H1 (cell line): ENCODE measurements around the gene PEX14. TPM values are rescaled to one million over a fixed set of nuclear protein-coding genes. Genes with fewer than 3 reads are reported as not detected.

Source experiments
- CTCF ChIA-PET: fragments of 300-600 bp; sonication (Branson Sonifier 250); formaldehyde crosslinking; loops from one replicate; lab custom pipeline; 2021; ENCODE audit not compliant: partially characterized antibody; lab: Charles Lee
- POLR2A ChIA-PET: fragments of 300-600 bp; sonication (Branson Sonifier 250); formaldehyde crosslinking; loops from one replicate; lab custom pipeline; 2021; ENCODE audit warnings: inconsistent platforms; ENCODE audit not compliant: partially characterized antibody; lab: Charles Lee
- DNase-seq, 2 experiments: peaks; one replicate each; pipeline versions ENCODE4 v3.0.0 to v3.0.0-alpha.2; 2010 to 2022; ENCODE audit warnings: low spot score in 2 of 2, low read depth in 1 of 2, mixed read lengths in 1 of 2
- FAIRE-seq: peaks from 2 replicates; lab custom pipeline; 2011; peaks lifted over from hg19 to GRCh38; lab: Jason Lieb, UNC
- H2AFZ ChIP-seq: 2 replicates; pipeline ENCODE4 v1.8.1; 2012; ENCODE audit warnings: low read length, inconsistent platforms
- H2AK5ac ChIP-seq: 2 replicates; pipeline ENCODE4 v1.6.1; 2013; ENCODE audit warnings: low read depth, low read length
- H2BK120ac ChIP-seq: replicated peaks from 2 replicates; pipeline ENCODE3; 2013; ENCODE audit warnings: low read depth, low read length, inconsistent platforms
- H2BK12ac ChIP-seq: 2 replicates; pipeline ENCODE4 v1.6.1; 2013; ENCODE audit warnings: low read depth, low read length
- H2BK15ac ChIP-seq: 2 replicates; pipeline ENCODE4 v1.6.1; 2013; ENCODE audit warnings: low read length
- H2BK20ac ChIP-seq: 2 replicates; pipeline ENCODE4 v1.6.1; 2013; ENCODE audit warnings: low read length
- H2BK5ac ChIP-seq: 2 replicates; pipeline ENCODE4 v1.6.1; 2013; ENCODE audit warnings: low read depth, low read length
- H3K14ac ChIP-seq: 2 replicates; pipeline ENCODE4 v1.6.1; 2013; ENCODE audit warnings: inconsistent platforms; ENCODE audit not compliant: insufficient read length
- H3K18ac ChIP-seq: 2 replicates; pipeline ENCODE4 v1.6.1; 2013; ENCODE audit warnings: low read length; ENCODE audit errors: extremely low read depth
- H3K23ac ChIP-seq: 2 replicates; pipeline ENCODE4 v1.6.1; 2013; ENCODE audit warnings: inconsistent platforms; ENCODE audit not compliant: insufficient read length
- H3K23me2 ChIP-seq: 2 replicates; pipeline ENCODE4 v1.6.1; 2013; ENCODE audit warnings: low read depth, low read length
- H3K27ac ChIP-seq: 2 replicates; pipeline ENCODE4 v1.6.1; 2011; ENCODE audit warnings: low read depth, low read length, inconsistent platforms
- H3K27me3 ChIP-seq, 4 experiments: replicated peaks in 1 of 4; 1 replicate in 1 of 4; 2 replicates in 3 of 4; pipeline versions ENCODE4 v1.6.1 to v1.8.1; 2011 to 2013; ENCODE audit warnings: low read length in 3 of 4, mild to moderate bottlenecking in 3 of 4, inconsistent platforms in 2 of 4, mixed read lengths in 2 of 4, moderate library complexity in 1 of 4; ENCODE audit not compliant: control insufficient read depth in 3 of 4, insufficient read depth in 3 of 4; ENCODE audit errors: extremely low read depth in 1 of 4
- H3K36me3 ChIP-seq, 4 experiments: 2 replicates each; pipeline versions ENCODE4 v1.6.1 to v1.8.1; 2011 to 2013; ENCODE audit warnings: mild to moderate bottlenecking in 4 of 4, low read length in 3 of 4, moderate library complexity in 2 of 4, control low read depth in 1 of 4, inconsistent platforms in 1 of 4; ENCODE audit not compliant: insufficient read depth in 4 of 4, control insufficient read depth in 2 of 4
- H3K4ac ChIP-seq: replicated peaks from 2 replicates; pipeline ENCODE3; 2013; ENCODE audit warnings: low read length, low read depth, mixed read lengths, inconsistent platforms; ENCODE audit not compliant: insufficient read length
- H3K4me1 ChIP-seq, 4 experiments: replicated peaks in 1 of 4; 1 replicate in 1 of 4; 2 replicates in 3 of 4; pipeline versions ENCODE4 v1.6.1 to v1.8.1; 2011 to 2013; ENCODE audit warnings: low read length in 3 of 4, inconsistent platforms in 2 of 4, mixed read lengths in 1 of 4; ENCODE audit not compliant: insufficient read depth in 4 of 4, control insufficient read depth in 3 of 4
- H3K4me2 ChIP-seq, 2 experiments: 2 replicates each; pipeline versions ENCODE4 v1.6.1 to v1.8.1; 2011 to 2013; ENCODE audit warnings: low read depth in 2 of 2, low read length in 2 of 2, control low read depth in 1 of 2, inconsistent platforms in 1 of 2, mild to moderate bottlenecking in 1 of 2; ENCODE audit not compliant: insufficient read depth in 1 of 2
- H3K4me3 ChIP-seq, 4 experiments: fragments of 200-600, 300-600 bp in 1 of 4; sonication (generic), shearing (Covaris generic), sonication (Bioruptor Twin) in 1 of 4; 2 replicates each; pipeline versions ENCODE4 v1.5.1 to v1.8.1; 2011 to 2016; ENCODE audit warnings: low read length in 4 of 4, low read depth in 3 of 4, control low read depth in 2 of 4, inconsistent platforms in 2 of 4, mild to moderate bottlenecking in 2 of 4, mixed read lengths in 1 of 4, moderate library complexity in 1 of 4; ENCODE audit not compliant: insufficient read depth in 2 of 4; ENCODE audit errors: extremely low read depth in 1 of 4
- H3K56ac ChIP-seq: replicated peaks from 2 replicates; pipeline ENCODE3; 2013; ENCODE audit warnings: low read depth, mild to moderate bottlenecking, mixed read lengths, low read length, inconsistent platforms; ENCODE audit not compliant: insufficient read length
- H3K79me1 ChIP-seq: 2 replicates; pipeline ENCODE4 v1.6.1; 2013; ENCODE audit warnings: low read depth, low read length, control low read depth
- H3K79me2 ChIP-seq, 2 experiments: 2 replicates each; pipeline versions ENCODE4 v1.6.1 to v1.8.1; 2012 to 2013; ENCODE audit warnings: low read length in 2 of 2, mild to moderate bottlenecking in 2 of 2, inconsistent platforms in 1 of 2; ENCODE audit not compliant: insufficient read depth in 2 of 2, control insufficient read depth in 1 of 2
- H3K9ac ChIP-seq, 4 experiments: replicated peaks in 1 of 4; 1 replicate in 1 of 4; 2 replicates in 3 of 4; pipeline versions ENCODE4 v1.6.1 to v1.8.1; 2011 to 2013; ENCODE audit warnings: low read depth in 3 of 4, low read length in 3 of 4, control low read depth in 2 of 4, mild to moderate bottlenecking in 2 of 4, moderate library complexity in 2 of 4, inconsistent platforms in 1 of 4; ENCODE audit errors: extremely low read depth in 1 of 4
- H3K9me3 ChIP-seq, 2 experiments: 2 replicates each; pipeline versions ENCODE4 v1.6.1 to v1.8.1; 2012 to 2013; ENCODE audit warnings: mild to moderate bottlenecking in 2 of 2, moderate library complexity in 2 of 2, control low read depth in 1 of 2, inconsistent platforms in 1 of 2, low read depth in 1 of 2, low read length in 1 of 2, mixed read lengths in 1 of 2; ENCODE audit not compliant: insufficient read depth in 2 of 2
- H4K20me1 ChIP-seq, 2 experiments: replicated peaks in 1 of 2; 2 replicates each; pipeline versions ENCODE3 to v1.8.1; 2011 to 2013; ENCODE audit warnings: inconsistent platforms in 2 of 2, low read length in 2 of 2, mild to moderate bottlenecking in 1 of 2; ENCODE audit not compliant: insufficient read depth in 2 of 2, control insufficient read depth in 1 of 2
- H4K5ac ChIP-seq: 2 replicates; pipeline ENCODE4 v1.6.1; 2013; ENCODE audit warnings: low read length, low read depth, mixed read lengths, inconsistent platforms; ENCODE audit not compliant: insufficient read length
- H4K8ac ChIP-seq: 2 replicates; pipeline ENCODE4 v1.8.0; 2013; ENCODE audit warnings: mild to moderate bottlenecking, moderate library complexity, low read length, inconsistent platforms; ENCODE audit not compliant: insufficient read depth; ENCODE audit errors: extremely low read depth
- H4K91ac ChIP-seq: replicated peaks from 2 replicates; pipeline ENCODE3; 2013; ENCODE audit warnings: low read length, mixed read lengths, inconsistent platforms; ENCODE audit not compliant: insufficient read length
- BCL11A ChIP-seq, 2 experiments: IDR thresholded peaks; one replicate each; pipeline ENCODE4 v1.6.1; 2011; ENCODE audit warnings: low read depth in 2 of 2, low read length in 2 of 2, mild to moderate bottlenecking in 2 of 2
- CTBP2 ChIP-seq: IDR thresholded peaks from 2 replicates; pipeline ENCODE4 v1.7.0; 2011; ENCODE audit warnings: borderline replicate concordance, mild to moderate bottlenecking, moderate library complexity, mixed read lengths, low read length; ENCODE audit not compliant: insufficient read depth, insufficient read length
- CTCF ChIP-seq, 3 experiments: IDR thresholded peaks; 1 replicate in 2 of 3; 2 replicates in 1 of 3; pipeline versions ENCODE4 v1.5.1 to v1.6.1; 2011; ENCODE audit warnings: low read length in 3 of 3, mild to moderate bottlenecking in 3 of 3, inconsistent platforms in 2 of 3, low read depth in 1 of 3, moderate library complexity in 1 of 3; ENCODE audit not compliant: insufficient read depth in 1 of 3; ENCODE audit errors: control extremely low read depth in 1 of 3
- GABPA ChIP-seq: IDR thresholded peaks from 2 replicates; pipeline ENCODE4 v1.6.1; 2011; ENCODE audit warnings: mild to moderate bottlenecking, low read length, moderate library complexity, borderline replicate concordance; ENCODE audit not compliant: insufficient read depth
- POU5F1 ChIP-seq: IDR thresholded peaks from 2 replicates; pipeline ENCODE4 v1.6.1; 2011; ENCODE audit warnings: low read depth, mild to moderate bottlenecking, low read length, moderate library complexity
- RXRA ChIP-seq: IDR thresholded peaks from 2 replicates; pipeline ENCODE4 v1.6.1; 2011; ENCODE audit warnings: low read depth, mild to moderate bottlenecking, low read length, moderate library complexity; ENCODE audit not compliant: insufficient read depth
- SAP30 ChIP-seq: fragments of 300-600 bp; sonication (generic); IDR thresholded peaks from 2 replicates; pipeline ENCODE4 v1.7.1; 2012; ENCODE audit warnings: low read length, moderate library complexity, mild to moderate bottlenecking, inconsistent platforms; ENCODE audit not compliant: insufficient read depth, insufficient replicate concordance
- SIRT6 ChIP-seq: IDR thresholded peaks from one replicate; pipeline ENCODE4 v1.7.1; 2012; ENCODE audit warnings: low read length, inconsistent platforms
- USF2 ChIP-seq: IDR thresholded peaks from 2 replicates; pipeline ENCODE4 v1.6.1; 2011; ENCODE audit warnings: low read length, improper control_type of control experiment
- WGBS, 2 experiments: shearing (Covaris generic) in 1 of 2; methylation state at CpG; one replicate each; pipeline versions ENCODE4 v1.1.6 to v1.1.7; 2013 to 2015; ENCODE audit warnings: low lambda C conversion rate in 2 of 2, mixed read lengths in 2 of 2, inconsistent platforms in 1 of 2, low coverage in 1 of 2, missing lambda C conversion rate in 1 of 2; ENCODE audit not compliant: insufficient replicate concordance in 2 of 2, insufficient coverage in 1 of 2, insufficient read length in 1 of 2; ENCODE audit errors: extremely low coverage in 1 of 2, missing lambda C conversion rate in 1 of 2; 5-methylcytosine and 5-hydroxymethylcytosine counted together
- polyA plus RNA-seq, 7 experiments: library from polyadenylated mRNA; depleted of rRNA in 3 of 7; stranded (reverse) in 5 of 7; unstranded in 2 of 7; fragments of >200 nt in 5 of 7; fragments of 200-250 nt in 2 of 7; gene quantifications; 1 replicate in 5 of 7; 2 replicates in 1 of 7; 4 replicates in 1 of 7; pipeline versions ENCODE4 v1.2.1 to v1.2.3, GENCODE V29; 2011 to 2013; ENCODE audit warnings: missing spikeins in 2 of 7, mixed read lengths in 2 of 7
- total RNA-seq: library from RNA; stranded (reverse); fragmentation: NEBNext Ultra II Directional; extraction: Animal tissue kit (Norgen Biotek cat#: 25700); gene quantifications from 2 replicates; pipeline ENCODE4 v1.2.1, GENCODE V29; 2021

The PEX14 gene
- total and polyA plus RNA-seq, 2 of the 8 experiments (the other 6 are each of a cell fraction or from before 2014, with no cell fraction given), result 13.0 to 19.8 TPM

GRCh38 chr1:10497109-10497508 lies 22.4 kb downstream of the PEX14 start:
- no peak for FAIRE-seq
- H2BK12ac ChIP-seq, result no peak overlapping the region
- H3K4me3 ChIP-seq, result no peak overlapping the region
- no peak overlapping the region for H4K8ac ChIP-seq
- WGBS, 2 experiments, result 91% methylated on average over 7 of the region's 7 CpGs; no CpG with 5 or more reads in 1 of the 2 experiments
- H3K9ac ChIP-seq, result no peak overlapping the region
- ChIA-PET CTCF (interaction anchor here (2.8 to 8.5 kb wide), 2 partner anchors 11 to 65 kb away, joined by 14 to 132 read pairs; partner anchors contain the start of gene CENPS), POLR2A (interaction anchor here (0.6 to 1.2 kb wide), 2 partner anchors 10 to 54 kb away, joined by 3 to 5 read pairs; no protein-coding TSS in a partner anchor)
- no peak overlapping the region for H3K4me2 ChIP-seq
- H3K9me3 ChIP-seq, result no peaks in the 10 kb centered on the region
- no peak overlapping the region for H4K91ac ChIP-seq
- no peak overlapping the region for H2BK5ac ChIP-seq
- no peak overlapping the region for H2BK20ac ChIP-seq
- no peak overlapping the region for H2BK15ac ChIP-seq
- no peak overlapping the region for H2BK120ac ChIP-seq
- peaks cover 6% of the 10 kb centered on the region; the same call in 1 of the 2 replicates for H3K79me1 ChIP-seq
- H3K79me2 ChIP-seq, result peaks cover 0 to 32% of the 10 kb centered on the region in 2 experiments; a peak in 2 of 4 replicates
- no peak overlapping the region for H3K14ac ChIP-seq
- no peaks in the 10 kb centered on the region for H3K23me2 ChIP-seq
- no peak overlapping the region for H2AFZ ChIP-seq
- no peak overlapping the region for H3K56ac ChIP-seq
- no peak overlapping the region for H3K23ac ChIP-seq
- DNase-seq, result no peak
- H3K4ac ChIP-seq, result no peak overlapping the region
- H3K18ac ChIP-seq, result no peak overlapping the region
- peaks cover 0 to 6% (median 3%) of the 10 kb centered on the region in 4 experiments; a peak in 4 of 7 replicates for H3K4me1 ChIP-seq
- H3K36me3 ChIP-seq, result peaks cover 0 to 4% (median 0%) of the 10 kb centered on the region in 4 experiments; a peak in 1 of 8 replicates
- H2AK5ac ChIP-seq, result no peak overlapping the region
- no peak overlapping the region for H3K27ac ChIP-seq
- no peak overlapping the region for H4K5ac ChIP-seq
- H4K20me1 ChIP-seq, result peaks cover 4 to 7% of the 10 kb centered on the region in 2 experiments
- H3K27me3 ChIP-seq, result no peaks in the 10 kb centered on the region
- TF ChIP-seq RXRA (no peak), POU5F1 (no peak), CTBP2 (no peak), GABPA (no peak), USF2 (no peak), SIRT6 (no peak), SAP30 (no peak), CTCF (IDR thresholded peaks at IDR 0.05; ENCODE audit: control extremely low read depth in 1 of 3, insufficient read depth in 1 of 3, low read depth in 1 of 3, low read length in 3 of 3) (no peak), BCL11A (IDR thresholded peaks at IDR 0.05; ENCODE audit: low read depth in 2 of 2, low read length in 2 of 2) (no peak)
